ENCODE measurements around the gene KRT8. TPM values are rescaled to one million over a fixed set of nuclear protein-coding genes. Genes with fewer than 3 reads are reported as not detected.

Gene KRT8
- total and polyA plus RNA-seq, 10 of the 15 experiments (the other 5 are each of a cell fraction or from before 2014, with no cell fraction given), result 0.11 to 5.6 (median 0.37) TPM; not detected in 1

DNA sequence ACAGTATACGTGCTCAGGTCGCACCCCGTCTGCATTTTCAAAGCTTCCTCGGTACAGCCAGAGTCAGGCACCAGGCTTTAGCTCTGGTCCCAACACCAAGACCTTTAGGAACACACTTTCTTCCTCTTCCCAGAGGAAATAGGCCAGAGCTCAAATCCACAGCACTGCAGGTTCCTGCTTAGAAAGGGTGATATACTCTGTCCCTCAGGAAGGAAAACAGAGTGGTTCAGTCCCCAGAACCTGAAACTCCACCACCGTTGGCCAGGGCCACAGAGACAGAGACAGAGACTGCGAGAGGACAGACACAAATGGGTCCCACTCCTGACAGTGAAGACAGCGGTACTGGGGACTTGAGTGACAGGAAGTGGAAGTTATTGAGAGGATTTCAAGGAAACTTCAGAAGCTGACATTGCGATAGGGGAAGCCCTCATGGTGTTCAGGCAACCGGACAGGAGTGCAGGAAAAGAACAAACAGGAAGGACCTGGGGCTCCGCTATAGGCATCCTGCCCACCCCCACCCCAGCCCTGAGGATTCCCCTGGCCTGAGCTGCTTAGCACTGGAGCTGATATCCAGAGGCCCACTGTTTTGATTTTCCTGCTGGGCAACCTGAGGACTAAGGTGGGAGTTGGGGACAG, 5.5 kb upstream of the KRT8 start (continued):
- TF ChIP-seq CUX1 (IDR thresholded peaks at IDR 0.05; ENCODE audit: insufficient replicate concordance, low read depth, low read length) (no peak), MEF2A (IDR thresholded peaks at IDR 0.05; ENCODE audit: insufficient read depth, low read depth, low read length) (no peak), TAF1 (IDR thresholded peaks at IDR 0.05; ENCODE audit: borderline replicate concordance, low read depth, low read length) (no peak), ETV6 (conservative IDR thresholded peaks at IDR 0.05 in 1 of 2, IDR thresholded peaks at IDR 0.05 in 1 of 2; ENCODE audit: borderline replicate concordance in 1 of 2, low read depth in 1 of 2) (no peak), SIX5 (IDR thresholded peaks at IDR 0.05; ENCODE audit: low read depth, low read length, severe bottlenecking) (no peak)
- TF ChIP-seq, protein P1, sequence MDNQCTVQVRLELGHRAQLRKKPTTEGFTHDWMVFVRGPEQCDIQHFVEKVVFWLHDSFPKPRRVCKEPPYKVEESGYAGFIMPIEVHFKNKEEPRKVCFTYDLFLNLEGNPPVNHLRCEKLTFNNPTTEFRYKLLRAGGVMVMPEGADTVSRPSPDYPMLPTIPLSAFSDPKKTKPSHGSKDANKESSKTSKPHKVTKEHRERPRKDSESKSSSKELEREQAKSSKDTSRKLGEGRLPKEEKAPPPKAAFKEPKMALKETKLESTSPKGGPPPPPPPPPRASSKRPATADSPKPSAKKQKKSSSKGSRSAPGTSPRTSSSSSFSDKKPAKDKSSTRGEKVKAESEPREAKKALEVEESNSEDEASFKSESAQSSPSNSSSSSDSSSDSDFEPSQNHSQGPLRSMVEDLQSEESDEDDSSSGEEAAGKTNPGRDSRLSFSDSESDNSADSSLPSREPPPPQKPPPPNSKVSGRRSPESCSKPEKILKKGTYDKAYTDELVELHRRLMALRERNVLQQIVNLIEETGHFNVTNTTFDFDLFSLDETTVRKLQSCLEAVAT (IDR thresholded peaks at IDR 0.05), result no peak
- TF ChIP-seq, protein P2, sequence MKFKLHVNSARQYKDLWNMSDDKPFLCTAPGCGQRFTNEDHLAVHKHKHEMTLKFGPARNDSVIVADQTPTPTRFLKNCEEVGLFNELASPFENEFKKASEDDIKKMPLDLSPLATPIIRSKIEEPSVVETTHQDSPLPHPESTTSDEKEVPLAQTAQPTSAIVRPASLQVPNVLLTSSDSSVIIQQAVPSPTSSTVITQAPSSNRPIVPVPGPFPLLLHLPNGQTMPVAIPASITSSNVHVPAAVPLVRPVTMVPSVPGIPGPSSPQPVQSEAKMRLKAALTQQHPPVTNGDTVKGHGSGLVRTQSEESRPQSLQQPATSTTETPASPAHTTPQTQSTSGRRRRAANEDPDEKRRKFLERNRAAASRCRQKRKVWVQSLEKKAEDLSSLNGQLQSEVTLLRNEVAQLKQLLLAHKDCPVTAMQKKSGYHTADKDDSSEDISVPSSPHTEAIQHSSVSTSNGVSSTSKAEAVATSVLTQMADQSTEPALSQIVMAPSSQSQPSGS (IDR thresholded peaks at IDR 0.05; ENCODE audit: low read length), result no peak

All from GM12878 (cell line).